SJSA1 (cell line): ENCODE results near the gene CCDC97. TPM values are rescaled to one million over a fixed set of nuclear protein-coding genes. Genes with fewer than 3 reads are reported as not detected.

Experiments used
- DNase-seq, 2 experiments: peaks; one replicate each; pipeline ENCODE4 v3.0.0-alpha.2; 2015 to 2020; ENCODE audit warnings: low spot score in 2 of 2, low read depth in 1 of 2
- H3K27ac ChIP-seq: fragments of 250-450 bp; sonication (Bioruptor Pico); 2 replicates; pipeline ENCODE4 v1.5.1; 2020; ENCODE audit warnings: mild to moderate bottlenecking, moderate library complexity
- H3K27me3 ChIP-seq: fragments of 250-450 bp; sonication (Bioruptor Pico); replicated peaks from 2 replicates; pipeline ENCODE4 v1.5.1; 2020; ENCODE audit warnings: mild to moderate bottlenecking, moderate library complexity
- H3K36me3 ChIP-seq: fragments of 250-450 bp; sonication (Bioruptor Pico); 2 replicates; pipeline ENCODE4 v1.5.1; 2020; ENCODE audit warnings: mild to moderate bottlenecking
- H3K4me1 ChIP-seq: fragments of 250-450 bp; sonication (Bioruptor Pico); replicated peaks from 2 replicates; pipeline ENCODE4 v1.6.1; 2021; ENCODE audit warnings: mild to moderate bottlenecking
- H3K4me3 ChIP-seq: fragments of 250-450 bp; sonication (Bioruptor Pico); 2 replicates; pipeline ENCODE4 v1.5.1; 2020; ENCODE audit warnings: mild to moderate bottlenecking
- H3K9me3 ChIP-seq: fragments of 250-450 bp; sonication (Bioruptor Pico); replicated peaks from 2 replicates; pipeline ENCODE4 v1.5.1; 2020; ENCODE audit warnings: mild to moderate bottlenecking
- total RNA-seq: library from RNA; depleted of rRNA; stranded (reverse); fragments of >200 nt; shearing (Covaris generic); gene quantifications from 2 replicates; pipeline ENCODE4 v1.2.3, GENCODE V29; 2014

The CCDC97 gene
- total RNA-seq, 1 experiment from 2014 or later: 10.7 TPM

GRCh38 chr19:41351339-41352245 lies 41.6 kb downstream of the CCDC97 start:
- H3K4me3 ChIP-seq: peak overlapping the region; percentile 66
- peaks cover 49% of the 10 kb centered on the region for H3K36me3 ChIP-seq
- peak; percentile 67 to 72 for DNase-seq
- no peaks in the 10 kb centered on the region for H3K9me3 ChIP-seq
- H3K27ac ChIP-seq: no peak overlapping the region
- H3K4me1 ChIP-seq: peaks cover 15% of the 10 kb centered on the region
- no peaks in the 10 kb centered on the region for H3K27me3 ChIP-seq

GRCh38 chr19:41352279-41352608 lies 42.3 kb downstream of the CCDC97 start:
- Histone ChIP-seq H3K27me3 (no peaks in the 10 kb centered on the region), H3K9me3 (no peaks in the 10 kb centered on the region), H3K4me3 (peak overlapping the region; percentile 66), H3K4me1 (peaks cover 15% of the 10 kb centered on the region), H3K36me3 (peaks cover 42% of the 10 kb centered on the region), H3K27ac (no peak overlapping the region)
- DNase-seq: no peak

GRCh38 chr19:41352609-41353465 lies 42.9 kb downstream of the CCDC97 start:
- DNase-seq: peak; percentile 67 to 72
- Histone ChIP-seq H3K27me3 (no peaks in the 10 kb centered on the region), H3K36me3 (peaks cover 36% of the 10 kb centered on the region), H3K4me1 (peaks cover 15% of the 10 kb centered on the region), H3K9me3 (no peaks in the 10 kb centered on the region), H3K27ac (peak overlapping the region; percentile 66), H3K4me3 (peak overlapping the region; percentile 66)

- Histone ChIP-seq H3K9me3 (no peaks in the 10 kb centered on the region), H3K27ac (peak within 1 kb of the TSS; percentile 66), H3K27me3 (no peaks in the 10 kb centered on the region), H3K36me3 (peaks cover 30% of the 10 kb centered on the region), H3K4me3 (peak within 1 kb of the TSS; percentile 66), H3K4me1 (peaks cover 15% of the 10 kb centered on the region)
- peak; percentile 93 to 94 for DNase-seq
Observed at GRCh38 chr19:41353466-41354342, 43.7 kb downstream of the CCDC97 start, which contains the start of gene TGFB1. Gene TGFB1 (minus strand): TSS chr19:41353922. CDS start chr19:41353044, 878 bp downstream.

- DNase-seq: no peak
- H3K27me3 ChIP-seq: no peaks in the 10 kb centered on the region
- peaks cover 22% of the 10 kb centered on the region for H3K36me3 ChIP-seq
- peaks cover 15% of the 10 kb centered on the region for H3K4me1 ChIP-seq
- no peak overlapping the region for H3K27ac ChIP-seq
- H3K9me3 ChIP-seq: no peaks in the 10 kb centered on the region
- peak overlapping the region; percentile 66 for H3K4me3 ChIP-seq
Observed at GRCh38 chr19:41354343-41354953, 44.5 kb downstream of the CCDC97 start.

GRCh38 chr19:41355035-41355434 lies 45.1 kb downstream of the CCDC97 start:
- Histone ChIP-seq H3K27ac (no peak overlapping the region), H3K9me3 (no peaks in the 10 kb centered on the region), H3K36me3 (peaks cover 16% of the 10 kb centered on the region), H3K4me1 (peaks cover 18% of the 10 kb centered on the region), H3K27me3 (no peaks in the 10 kb centered on the region), H3K4me3 (no peak overlapping the region)
- no peak for DNase-seq

- no peak overlapping the region for H3K27ac ChIP-seq
- H3K4me3 ChIP-seq: no peak overlapping the region
- no peaks in the 10 kb centered on the region for H3K9me3 ChIP-seq
- peaks cover 15% of the 10 kb centered on the region for H3K4me1 ChIP-seq
- no peaks in the 10 kb centered on the region for H3K27me3 ChIP-seq
- H3K36me3 ChIP-seq: peaks cover 11% of the 10 kb centered on the region
- no peak for DNase-seq
Observed at GRCh38 chr19:41355802-41356201, 45.8 kb downstream of the CCDC97 start.

- Histone ChIP-seq H3K4me3 (no peak overlapping the region), H3K27me3 (no peaks in the 10 kb centered on the region), H3K4me1 (peaks cover 9% of the 10 kb centered on the region), H3K36me3 (peaks cover 4% of the 10 kb centered on the region; the same call in 1 of the 2 replicates), H3K9me3 (no peaks in the 10 kb centered on the region), H3K27ac (no peak overlapping the region)
- DNase-seq: no peak
Observed at GRCh38 chr19:41356984-41357739, 47.2 kb downstream of the CCDC97 start.

GRCh38 chr19:41357746-41358145 lies 47.8 kb downstream of the CCDC97 start:
- peaks cover 9% of the 10 kb centered on the region for H3K4me1 ChIP-seq
- no peak overlapping the region for H3K27ac ChIP-seq
- no peak overlapping the region for H3K4me3 ChIP-seq
- no peaks in the 10 kb centered on the region for H3K9me3 ChIP-seq
- DNase-seq: no peak
- H3K27me3 ChIP-seq: no peaks in the 10 kb centered on the region
- H3K36me3 ChIP-seq: peaks cover 1% of the 10 kb centered on the region; the same call in 1 of the 2 replicates

GRCh38 chr19:41359741-41360140 lies 49.8 kb downstream of the CCDC97 start:
- H3K36me3 ChIP-seq: no peaks in the 10 kb centered on the region
- H3K4me3 ChIP-seq: no peak overlapping the region
- no peaks in the 10 kb centered on the region for H3K27me3 ChIP-seq
- no peak overlapping the region for H3K27ac ChIP-seq
- no peak for DNase-seq
- H3K9me3 ChIP-seq: no peaks in the 10 kb centered on the region
- H3K4me1 ChIP-seq: peaks cover 14% of the 10 kb centered on the region

GRCh38 chr19:41362143-41362847 lies 52.3 kb downstream of the CCDC97 start:
- H3K4me3 ChIP-seq: no peak overlapping the region
- H3K27me3 ChIP-seq: no peaks in the 10 kb centered on the region
- H3K9me3 ChIP-seq: no peaks in the 10 kb centered on the region
- peaks cover 19% of the 10 kb centered on the region for H3K4me1 ChIP-seq
- no peak overlapping the region for H3K27ac ChIP-seq
- no peaks in the 10 kb centered on the region; the same call in 1 of the 2 replicates for H3K36me3 ChIP-seq
- no peak for DNase-seq

GRCh38 chr19:41363371-41363752 lies 53.4 kb downstream of the CCDC97 start:
- no peak for DNase-seq
- H3K27ac ChIP-seq: peak overlapping the region; percentile 99
- H3K27me3 ChIP-seq: no peaks in the 10 kb centered on the region
- H3K36me3 ChIP-seq: no peaks in the 10 kb centered on the region; the same call in 1 of the 2 replicates
- H3K9me3 ChIP-seq: no peaks in the 10 kb centered on the region
- H3K4me1 ChIP-seq: peaks cover 30% of the 10 kb centered on the region
- H3K4me3 ChIP-seq: peak overlapping the region; percentile 77
